Measurements from ENCODE around the gene ACE.

The ACE gene

GRCh38 chr17:63475491-63476412 lies 1.1 kb upstream of the ACE start:
- no peak overlapping the region for H3K4me3 ChIP-seq (ENCODE audit: low read length)
- DNase-seq (ENCODE audit: low read depth) = no peak
- TF ChIP-seq CTCF (IDR thresholded peaks at IDR 0.05; ENCODE audit: insufficient read depth, low read depth, low read length, missing control alignments) = no peak

GRCh38 chr17:63476459-63476853 lies 405 bp upstream of the ACE start:
- no peak for DNase-seq (ENCODE audit: low read depth)
- no peak overlapping the region for H3K4me3 ChIP-seq (ENCODE audit: low read length)

GRCh38 chr17:63477480-63478440 lies 899 bp downstream of the ACE start:
- no peak for TF ChIP-seq CTCF (IDR thresholded peaks at IDR 0.05; ENCODE audit: insufficient read depth, low read depth, low read length, missing control alignments)
- no peak overlapping the region for H3K4me3 ChIP-seq (ENCODE audit: low read length)
- DNase-seq (ENCODE audit: low read depth) = no peak

More at GRCh38 chr17:63476459-63476853, 405 bp upstream of the ACE start:
- TF ChIP-seq CTCF (IDR thresholded peaks at IDR 0.05; ENCODE audit: insufficient read depth, low read depth, low read length, missing control alignments) = no peak

GRCh38 chr17:63478814-63479494 lies 2.1 kb downstream of the ACE start:
- TF ChIP-seq CTCF (IDR thresholded peaks at IDR 0.05; ENCODE audit: insufficient read depth, low read depth, low read length, missing control alignments) = peak; percentile 96
- peak; percentile 94 for DNase-seq (ENCODE audit: low read depth)
- no peak overlapping the region for H3K4me3 ChIP-seq (ENCODE audit: low read length)

GRCh38 chr17:63479495-63480184 lies 2.8 kb downstream of the ACE start:
- DNase-seq (ENCODE audit: low read depth) = no peak
- no peak for TF ChIP-seq CTCF (IDR thresholded peaks at IDR 0.05; ENCODE audit: insufficient read depth, low read depth, low read length, missing control alignments)
- no peak overlapping the region for H3K4me3 ChIP-seq (ENCODE audit: low read length)

GRCh38 chr17:63480192-63480784 lies 3.4 kb downstream of the ACE start:
- no peak overlapping the region for H3K4me3 ChIP-seq (ENCODE audit: low read length)
- no peak for TF ChIP-seq CTCF (IDR thresholded peaks at IDR 0.05; ENCODE audit: insufficient read depth, low read depth, low read length, missing control alignments)
- no peak for DNase-seq (ENCODE audit: low read depth)

Measured in epithelial cell of esophagus (primary cell).